D341Med (cell line): ENCODE data around the gene TUG1.

Experiments used
- DNase-seq: peaks from one replicate; pipeline ENCODE4 v3.0.0; 2012; ENCODE audit warnings: low spot score

TUG1 gene

DNA sequence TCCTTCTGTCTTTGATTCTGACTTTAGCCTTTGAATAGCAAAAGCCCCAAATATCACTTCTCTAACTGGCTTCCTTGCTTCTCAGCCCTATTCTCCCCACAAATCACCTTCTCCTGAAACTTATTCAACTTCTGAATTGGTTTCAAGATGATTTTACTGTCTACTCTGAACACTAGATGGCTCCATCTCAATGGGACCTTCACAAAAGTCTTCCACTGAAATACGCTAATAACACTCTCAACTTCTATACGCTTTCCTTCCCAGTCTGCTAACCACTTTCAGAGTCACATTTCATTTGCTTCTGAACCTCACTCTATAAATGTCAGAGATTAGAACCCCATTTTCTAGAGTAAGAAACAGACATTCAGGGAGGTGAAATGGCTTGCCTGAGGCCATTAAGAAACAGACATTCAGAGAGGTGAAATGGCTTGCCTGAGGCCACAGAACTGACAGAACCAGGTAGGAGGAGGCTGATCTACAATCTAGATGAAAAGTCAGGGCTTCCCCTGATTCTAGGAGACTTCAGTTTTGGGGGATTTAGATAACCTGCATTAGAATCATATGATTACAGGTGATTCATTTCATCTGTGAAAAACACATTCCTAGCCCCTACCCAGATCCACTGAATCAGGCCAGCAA lies 21.1 kb upstream of the TUG1 start:
- DNase-seq: no peak

GRCh38 chr22:30948930-30949342 lies 20.1 kb upstream of the TUG1 start:
- DNase-seq: no peak

DNA sequence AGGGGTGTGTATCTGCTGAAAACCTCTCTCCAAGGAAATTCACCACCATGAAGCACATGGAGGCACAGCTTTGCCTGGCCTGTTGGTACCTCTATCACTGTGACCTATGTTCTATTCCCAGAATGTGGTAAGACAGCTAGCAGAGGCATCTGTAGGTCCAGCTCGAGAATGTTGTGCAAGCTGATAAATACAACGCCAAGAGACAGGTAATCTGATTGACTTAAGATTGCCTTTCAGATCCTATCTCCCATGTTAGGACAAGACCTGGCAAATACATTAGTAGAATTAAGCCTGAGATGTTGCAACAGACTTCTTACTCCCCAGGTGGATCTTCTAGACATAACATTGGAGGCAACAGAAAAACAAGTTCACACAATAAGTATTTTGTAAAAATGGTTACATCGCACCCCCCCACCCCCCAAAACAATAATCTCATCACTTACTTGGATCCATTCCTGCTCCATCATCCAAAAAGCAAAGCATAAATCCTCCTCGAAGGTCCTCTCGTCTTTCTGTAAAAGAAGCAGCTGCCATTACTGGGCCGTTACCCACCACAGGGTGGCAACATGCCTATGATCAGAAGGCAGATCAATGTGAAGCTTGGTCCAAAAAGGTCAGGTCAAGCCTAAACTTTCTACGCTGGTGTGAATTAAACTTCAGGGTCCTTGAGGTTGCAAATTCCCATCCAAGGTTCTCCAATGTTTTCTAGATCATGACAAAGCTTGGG lies 19.0 kb upstream of the TUG1 start:
- no peak for DNase-seq

DNA sequence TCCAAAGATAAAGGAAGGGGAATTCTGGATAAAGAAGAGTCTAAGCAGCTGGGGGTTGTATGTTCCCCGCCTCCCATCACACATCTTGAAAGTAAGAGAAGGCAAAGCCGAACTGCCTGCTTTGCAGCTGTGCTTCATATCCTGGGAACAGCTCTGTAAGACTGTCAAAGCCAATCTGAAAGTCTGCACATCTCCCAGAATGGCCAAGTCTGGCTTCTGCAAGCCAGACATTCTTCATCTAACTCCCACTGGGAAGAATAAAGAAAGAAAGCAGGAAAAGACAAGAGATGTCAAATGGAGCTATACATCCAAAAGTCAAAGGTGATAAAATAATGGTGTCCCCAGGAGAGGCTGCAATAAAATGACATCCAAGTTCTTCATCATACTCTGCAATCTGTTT lies 15.9 kb upstream of the TUG1 start:
- no peak for DNase-seq

DNA sequence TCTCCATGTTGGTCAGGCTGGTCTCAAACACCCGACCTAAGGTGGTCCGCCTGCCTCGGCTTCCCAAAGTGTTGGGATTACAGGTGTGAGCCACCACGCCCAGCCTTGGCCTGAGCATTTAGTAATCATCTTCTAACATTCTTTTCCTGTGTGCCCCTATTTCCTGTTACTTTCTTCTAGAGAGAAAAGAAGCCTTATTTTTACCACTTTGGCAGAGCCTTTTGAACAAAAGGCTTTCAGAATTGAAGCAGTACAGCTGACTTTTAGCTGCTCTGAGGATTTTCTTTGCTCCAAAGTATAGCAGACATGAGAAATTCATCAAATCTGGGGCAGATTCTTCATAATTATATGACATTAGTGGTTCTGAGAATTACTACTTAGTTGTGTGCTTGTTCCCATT lies 13.9 kb upstream of the TUG1 start:
- no peak for DNase-seq

DNA sequence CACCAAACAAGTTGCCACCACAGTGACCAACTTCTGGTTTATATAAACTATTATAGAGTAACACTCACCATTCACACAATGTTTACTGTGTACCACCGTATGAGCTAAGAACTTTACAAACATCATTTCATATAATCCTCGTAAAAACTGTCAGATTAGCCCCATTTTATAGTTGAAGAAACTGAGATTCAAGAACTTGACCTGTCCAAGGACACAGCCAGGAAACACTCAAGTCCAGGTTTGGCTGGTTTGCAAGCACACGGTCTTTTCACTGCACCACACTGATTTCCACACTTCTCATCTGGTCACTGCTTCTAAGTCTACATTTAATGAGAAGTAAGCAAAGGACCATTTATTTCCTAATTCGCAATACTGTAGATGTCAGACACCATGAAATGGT lies 4.2 kb upstream of the TUG1 start:
- no peak for DNase-seq

DNA sequence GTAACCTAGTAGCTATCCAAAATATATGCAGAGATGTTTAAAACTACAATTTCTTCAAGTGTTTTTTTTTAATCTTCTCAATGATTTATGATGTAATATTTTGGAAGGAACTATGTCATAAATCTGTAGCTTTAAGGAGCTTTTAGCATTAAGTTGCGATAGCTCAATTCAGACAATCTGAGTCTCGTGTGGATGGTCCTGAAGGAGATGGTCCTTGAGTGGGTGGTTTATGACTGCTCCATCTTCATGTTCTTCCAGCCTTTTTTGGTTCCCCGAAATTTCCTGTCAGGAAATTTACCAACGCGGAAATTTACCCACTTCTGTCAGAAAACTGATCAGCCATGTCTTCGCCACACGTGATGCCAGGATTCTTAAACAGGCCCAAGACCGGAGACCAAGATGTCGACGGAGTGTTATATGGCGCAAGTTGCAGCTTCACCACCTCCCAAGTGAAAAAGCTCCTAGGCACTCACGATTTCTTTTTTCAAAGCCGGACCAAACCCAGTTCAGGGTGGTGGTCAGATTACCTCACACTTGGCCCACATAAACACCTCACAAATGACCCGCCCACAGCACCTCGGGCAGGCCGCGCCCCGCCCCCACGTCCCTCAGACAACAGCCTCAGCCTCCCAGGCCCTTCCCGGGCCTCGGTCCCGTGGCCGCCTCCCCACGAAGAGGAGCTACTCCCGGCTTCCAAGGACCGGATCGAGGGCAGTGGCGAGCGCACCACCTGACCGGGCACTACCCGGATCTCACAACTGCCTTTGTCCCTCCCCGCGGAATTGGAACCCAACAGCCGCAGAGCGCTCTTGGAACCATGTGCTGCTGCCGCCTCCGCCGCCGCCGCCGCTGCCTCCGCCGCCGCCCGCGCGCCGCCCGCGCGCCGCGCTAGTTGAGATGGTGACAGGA lies 796 bp upstream of the TUG1 start, which contains the start of gene MORC2:
TSS of gene MORC2 (minus strand) at position 760 of the 909 bp plus-strand sequence. CDS start 885 bp downstream, outside the sequence.
- DNase-seq: no peak

GRCh38 chr22:30969532-30970355 lies 679 bp downstream of the TUG1 start:
- no peak for DNase-seq

DNA sequence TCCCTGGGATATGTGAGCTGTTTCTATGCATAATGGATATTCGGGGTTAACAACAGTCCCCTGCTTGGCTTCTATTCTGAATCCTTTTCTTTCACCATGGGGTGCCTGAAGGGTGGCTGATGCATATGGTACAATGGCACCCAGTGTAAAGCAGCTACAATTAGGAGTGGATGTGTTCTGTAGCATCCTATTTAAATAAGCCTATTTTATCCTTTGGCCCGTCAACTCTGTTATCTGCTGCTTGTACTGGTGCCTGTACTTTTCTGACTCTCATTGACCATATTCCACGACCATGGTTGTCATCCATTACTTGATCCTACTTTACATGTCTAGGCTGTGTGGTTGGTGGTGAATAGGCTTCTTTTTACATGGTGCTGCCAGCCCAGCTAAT lies 1.3 kb downstream of the TUG1 start:
- no peak for DNase-seq

DNA sequence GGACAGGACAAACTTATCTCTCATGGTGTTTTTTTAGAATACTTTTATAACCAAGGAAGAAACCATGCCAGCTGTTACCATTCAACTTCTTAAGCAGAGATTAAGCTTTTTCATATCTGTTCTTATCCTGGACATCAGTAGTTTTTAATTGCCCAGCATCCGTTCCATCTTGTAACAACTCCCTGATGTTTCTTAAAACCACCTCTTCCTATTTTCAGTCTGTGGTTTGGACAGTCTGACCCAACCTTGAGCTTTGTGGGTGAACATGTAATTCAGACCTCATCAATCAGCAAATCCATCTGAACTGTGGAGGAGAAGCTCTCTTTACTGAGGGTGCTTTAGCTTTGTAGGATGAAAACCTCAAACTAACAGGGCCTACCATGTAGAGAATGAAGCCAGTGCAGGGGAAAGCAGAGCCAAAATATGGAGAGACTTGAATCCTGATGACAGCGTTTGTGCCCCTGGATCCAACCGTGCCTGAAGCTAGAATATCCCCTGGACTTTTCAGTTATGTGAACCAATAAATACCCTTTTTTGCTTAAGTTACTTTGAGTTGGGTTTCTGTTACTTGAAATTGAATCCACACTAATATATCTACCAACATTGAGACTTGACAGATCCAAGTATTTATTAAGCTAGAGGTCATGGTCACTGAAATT lies 9.4 kb downstream of the TUG1 start:
- DNase-seq: no peak

DNA sequence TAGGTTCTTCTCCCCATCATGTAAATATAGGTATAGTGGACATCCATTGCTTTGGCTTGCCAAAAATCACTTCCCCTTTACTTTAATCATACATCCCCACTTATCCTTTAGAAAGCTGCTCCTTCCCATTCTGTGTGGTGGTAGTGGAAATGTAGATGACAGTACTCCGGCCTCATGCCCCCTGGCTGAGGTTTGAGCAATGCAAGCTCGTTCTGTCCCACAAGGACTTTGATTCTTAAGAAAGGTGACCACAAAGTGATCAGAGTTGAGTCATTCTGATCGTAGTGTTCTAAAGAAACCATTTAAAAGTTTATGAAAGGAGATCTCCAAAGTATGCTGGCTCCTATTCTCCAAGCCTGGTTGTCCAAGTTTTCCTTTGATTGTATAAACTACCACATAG lies 10.9 kb downstream of the TUG1 start:
- DNase-seq: no peak

DNA sequence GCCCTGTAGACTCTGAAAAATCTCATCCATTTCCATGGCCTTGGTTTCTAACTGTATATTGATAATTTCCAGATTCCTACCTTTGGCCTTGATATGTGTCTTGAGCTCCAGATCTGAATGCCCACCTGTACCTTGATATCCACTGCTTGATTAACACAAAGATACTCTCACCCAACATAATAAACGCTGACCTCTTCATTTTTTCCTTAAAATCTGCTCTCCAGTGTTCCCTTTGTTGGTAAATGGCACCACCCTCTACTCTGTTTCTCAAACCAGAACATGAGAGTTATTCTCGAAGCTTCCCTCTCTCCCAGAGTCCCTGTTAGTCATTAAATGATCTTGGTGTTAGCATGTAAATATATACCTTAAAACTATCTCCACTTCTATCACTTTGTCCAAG lies 13.4 kb downstream of the TUG1 start:
- DNase-seq: no peak

- no peak for DNase-seq
Observed at GRCh38 chr22:30984317-30984716, 15.3 kb downstream of the TUG1 start.

- DNase-seq: no peak
Observed at GRCh38 chr22:30985561-30986208, 16.6 kb downstream of the TUG1 start.

DNA sequence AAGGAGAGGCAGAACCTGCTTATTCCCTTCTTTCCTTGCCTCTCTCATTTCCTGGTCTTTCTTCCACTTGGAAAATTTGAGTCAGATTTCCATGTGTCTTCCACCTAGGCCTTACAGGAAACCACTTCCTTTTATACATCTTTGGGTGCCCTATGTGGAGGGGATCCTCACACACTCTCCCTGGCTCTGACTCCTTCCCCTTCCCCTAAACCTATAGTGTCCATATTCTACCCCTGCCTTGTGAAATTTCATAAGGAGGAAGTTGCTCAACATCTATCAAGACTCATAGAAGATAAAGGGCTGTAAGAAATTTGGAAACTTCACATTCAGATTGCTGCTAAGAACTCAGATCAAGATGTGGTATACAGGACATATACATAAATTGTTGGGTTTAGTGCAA lies 20.4 kb downstream of the TUG1 start:
- DNase-seq: no peak

- DNase-seq: no peak
Observed at GRCh38 chr22:30990690-30991089, 21.6 kb downstream of the TUG1 start.

- no peak for DNase-seq
Observed at GRCh38 chr22:30992565-30992964, 23.5 kb downstream of the TUG1 start.

- DNase-seq: no peak
Observed at GRCh38 chr22:30994960-30995359, 25.9 kb downstream of the TUG1 start.

DNA sequence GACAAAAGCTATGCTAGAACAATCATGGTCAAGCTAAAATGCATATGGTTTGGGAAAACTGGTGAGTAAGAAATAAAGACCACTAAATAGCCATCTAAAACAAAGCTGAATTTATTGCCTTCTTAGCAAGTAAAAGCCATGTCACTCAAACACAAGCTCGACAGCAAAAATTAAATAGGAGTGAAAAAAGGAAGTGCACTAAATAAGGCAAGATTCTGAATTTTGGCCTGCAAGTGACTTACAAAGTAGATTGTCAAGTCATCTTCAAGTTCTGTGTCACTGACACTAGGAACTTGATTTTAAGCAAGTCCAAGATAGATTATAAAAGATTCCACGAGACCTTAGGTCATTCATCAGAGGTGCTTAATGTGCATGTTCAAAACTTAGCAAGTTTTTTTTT lies 27.4 kb downstream of the TUG1 start:
- no peak for DNase-seq

GRCh38 chr22:30998329-30998728 lies 29.3 kb downstream of the TUG1 start:
- DNase-seq: no peak
